ENCODE results near the gene HDAC4.

- TF ChIP-seq, protein P1, sequence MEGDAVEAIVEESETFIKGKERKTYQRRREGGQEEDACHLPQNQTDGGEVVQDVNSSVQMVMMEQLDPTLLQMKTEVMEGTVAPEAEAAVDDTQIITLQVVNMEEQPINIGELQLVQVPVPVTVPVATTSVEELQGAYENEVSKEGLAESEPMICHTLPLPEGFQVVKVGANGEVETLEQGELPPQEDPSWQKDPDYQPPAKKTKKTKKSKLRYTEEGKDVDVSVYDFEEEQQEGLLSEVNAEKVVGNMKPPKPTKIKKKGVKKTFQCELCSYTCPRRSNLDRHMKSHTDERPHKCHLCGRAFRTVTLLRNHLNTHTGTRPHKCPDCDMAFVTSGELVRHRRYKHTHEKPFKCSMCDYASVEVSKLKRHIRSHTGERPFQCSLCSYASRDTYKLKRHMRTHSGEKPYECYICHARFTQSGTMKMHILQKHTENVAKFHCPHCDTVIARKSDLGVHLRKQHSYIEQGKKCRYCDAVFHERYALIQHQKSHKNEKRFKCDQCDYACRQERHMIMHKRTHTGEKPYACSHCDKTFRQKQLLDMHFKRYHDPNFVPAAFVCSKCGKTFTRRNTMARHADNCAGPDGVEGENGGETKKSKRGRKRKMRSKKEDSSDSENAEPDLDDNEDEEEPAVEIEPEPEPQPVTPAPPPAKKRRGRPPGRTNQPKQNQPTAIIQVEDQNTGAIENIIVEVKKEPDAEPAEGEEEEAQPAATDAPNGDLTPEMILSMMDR (IDR thresholded peaks at IDR 0.05): no peak
- TF ChIP-seq POLR2A (IDR thresholded peaks at IDR 0.05): no peak
Observed at GRCh38 chr2:239037559-239037910, 363.3 kb downstream of the HDAC4 start.
